Suprapubic skin (tissue), 3 donors: ENCODE results near the gene PRKN.

Source experiments
- CTCF ChIP-seq, 2 donors: fragments of 200-600 bp in 1 of 2; fragments of 450-650 bp in 1 of 2; sonication (generic) in 1 of 2; IDR thresholded peaks; one replicate each; pipeline ENCODE4 v1.5.1; 2016 to 2019; ENCODE audit warnings: antibody characterized with exemption in 2 of 2, mild to moderate bottlenecking in 1 of 2, moderate library complexity in 1 of 2
- POLR2A ChIP-seq, 2 donors: fragments of 450-650 bp; IDR thresholded peaks; one replicate each; pipeline ENCODE4 v1.6.1; 2017; ENCODE audit warnings: antibody characterized with exemption in 2 of 2, mild to moderate bottlenecking in 2 of 2, moderate library complexity in 2 of 2

- no peak for TF ChIP-seq CTCF (IDR thresholded peaks at IDR 0.05)
- TF ChIP-seq POLR2A (IDR thresholded peaks at IDR 0.05), result no peak
These were observed 1054.5 kb downstream of the PRKN start for GRCh38 chr6:161673026-161673425.
